Islet precursor cell (in vitro differentiated cells): Measurements from ENCODE around the gene COG5.

ENCODE experiments used
- DNase-seq: peaks from one replicate; pipeline ENCODE4 v3.0.0-alpha.2; 2018

COG5 gene

DNA sequence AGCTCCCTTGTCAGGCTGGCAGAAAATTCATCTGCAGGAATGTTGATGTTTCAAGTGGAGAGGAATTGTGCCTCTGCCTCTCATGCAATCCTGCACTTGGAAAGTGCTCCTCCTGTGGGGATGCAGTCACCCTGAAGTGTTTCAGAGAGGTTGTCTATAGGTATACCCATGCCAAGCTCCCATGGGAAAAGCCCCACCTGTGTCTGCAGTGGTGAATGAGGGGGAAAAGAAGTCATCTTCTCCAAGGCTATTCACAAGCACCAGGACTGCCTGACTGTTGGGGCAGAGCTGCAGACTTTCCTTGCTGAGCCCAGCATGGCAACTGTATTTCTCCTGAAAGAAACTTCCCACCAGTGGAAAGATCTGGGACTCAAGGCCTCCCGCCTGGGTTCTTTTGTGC lies 58.4 kb downstream of the COG5 start:
- no peak for DNase-seq

- no peak for DNase-seq
Observed at GRCh38 chr7:107503687-107504086, 60.0 kb downstream of the COG5 start.

DNA sequence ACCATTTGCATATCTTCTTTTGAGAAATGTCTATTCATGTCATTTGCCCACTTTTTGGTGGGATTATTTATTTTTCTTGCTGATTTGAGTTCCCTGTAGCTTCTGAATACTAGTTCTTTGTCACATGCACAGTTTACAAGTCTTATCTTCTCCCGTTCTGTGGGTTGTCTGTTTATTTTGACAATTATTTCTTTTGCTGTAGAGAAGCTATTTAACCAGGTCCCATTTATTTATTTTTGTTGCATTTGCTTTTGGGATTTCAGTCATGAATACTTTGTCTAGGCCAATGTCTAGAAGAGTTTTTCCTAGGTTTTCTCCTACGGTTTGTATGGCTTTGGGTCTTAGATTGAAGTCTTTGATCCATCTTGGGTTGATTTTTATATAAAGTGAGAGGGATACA lies 60.9 kb downstream of the COG5 start:
- no peak for DNase-seq

- DNase-seq: no peak
Observed at GRCh38 chr7:107502154-107502553, 61.6 kb downstream of the COG5 start.

DNA sequence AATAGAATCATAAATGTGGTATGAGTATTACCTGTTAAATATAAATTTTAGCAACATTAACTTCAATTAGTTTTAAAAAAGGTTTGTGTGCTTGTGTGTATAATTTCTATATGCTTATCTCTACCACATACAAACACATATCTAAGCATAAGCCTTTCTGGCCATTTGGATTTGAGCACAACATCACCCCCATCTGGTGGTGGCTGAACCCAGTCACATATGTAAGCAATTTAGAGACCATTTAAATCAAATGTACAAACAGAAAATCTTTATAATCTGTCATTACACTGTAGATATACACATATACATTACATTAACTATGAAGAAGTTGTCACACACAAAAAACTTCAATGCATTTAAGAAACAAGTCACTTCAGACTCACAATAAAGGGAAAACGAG lies 62.1 kb downstream of the COG5 start:
- DNase-seq: no peak

- DNase-seq: no peak
Observed at GRCh38 chr7:107499731-107500130, 64.0 kb downstream of the COG5 start.

- DNase-seq: no peak
Observed at GRCh38 chr7:107495516-107495915, 68.2 kb downstream of the COG5 start.

GRCh38 chr7:107494884-107495283 lies 68.8 kb downstream of the COG5 start:
- DNase-seq: no peak

DNA sequence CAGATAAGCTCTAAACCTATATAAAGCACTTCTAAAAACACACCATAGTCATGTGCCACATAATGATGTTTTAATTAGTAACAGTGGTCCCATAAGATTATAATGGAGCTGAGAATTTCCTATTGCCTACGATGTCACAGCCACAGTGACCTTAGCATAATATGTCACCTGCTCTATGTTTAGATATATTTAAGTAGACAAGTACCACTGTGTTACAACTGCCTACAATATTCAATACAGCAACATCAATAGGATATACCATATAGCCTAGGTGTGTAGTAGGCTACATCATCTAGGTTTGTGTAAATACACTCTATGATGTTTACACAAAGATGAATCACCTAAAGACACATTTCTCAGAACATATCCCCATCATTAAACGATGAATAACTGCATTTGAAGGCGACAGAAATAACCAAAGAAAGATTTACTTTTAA lies 69.4 kb downstream of the COG5 start:
- no peak for DNase-seq

DNA sequence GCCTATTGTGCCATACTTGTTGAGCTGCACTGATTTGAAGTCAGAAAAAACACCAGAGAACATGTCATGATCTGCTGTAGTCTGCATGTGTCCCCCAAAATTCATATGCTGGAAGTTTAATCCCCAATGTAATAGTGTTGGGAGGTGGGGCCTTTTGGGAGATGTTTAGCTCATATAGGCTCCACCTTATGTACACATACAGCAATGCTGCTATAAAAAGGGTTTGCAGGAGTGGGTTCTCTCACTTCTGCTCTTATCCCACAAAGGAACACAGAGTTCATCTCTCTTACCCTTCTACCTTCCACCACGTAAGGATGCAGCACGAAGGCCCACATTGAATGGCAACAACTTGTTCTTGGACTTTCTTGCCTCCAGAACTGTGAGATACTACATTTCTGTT lies 70.8 kb downstream of the COG5 start:
- DNase-seq: no peak

GRCh38 chr7:107486041-107486440 lies 77.7 kb downstream of the COG5 start:
- DNase-seq: no peak

GRCh38 chr7:107482571-107482970 lies 81.1 kb downstream of the COG5 start:
- DNase-seq: no peak

DNA sequence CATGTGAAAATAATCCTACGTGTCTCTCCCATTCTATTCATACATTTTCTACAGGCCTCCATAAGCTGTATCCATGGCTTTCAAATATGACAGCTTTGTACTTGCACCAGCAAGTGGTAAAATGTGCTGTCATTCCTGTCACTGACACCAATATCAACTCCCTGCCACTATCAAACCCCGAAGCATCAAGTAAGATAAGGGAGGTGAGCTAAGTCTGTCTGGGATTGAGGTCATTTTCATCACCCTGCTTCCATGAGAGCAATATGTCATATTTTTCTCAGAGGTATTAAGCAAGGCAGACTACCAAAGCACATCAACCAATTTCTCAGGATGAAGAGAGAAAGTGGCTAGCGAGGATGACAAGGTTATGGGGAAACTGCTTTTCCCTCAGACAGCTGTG lies 82.8 kb downstream of the COG5 start:
- no peak for DNase-seq

DNA sequence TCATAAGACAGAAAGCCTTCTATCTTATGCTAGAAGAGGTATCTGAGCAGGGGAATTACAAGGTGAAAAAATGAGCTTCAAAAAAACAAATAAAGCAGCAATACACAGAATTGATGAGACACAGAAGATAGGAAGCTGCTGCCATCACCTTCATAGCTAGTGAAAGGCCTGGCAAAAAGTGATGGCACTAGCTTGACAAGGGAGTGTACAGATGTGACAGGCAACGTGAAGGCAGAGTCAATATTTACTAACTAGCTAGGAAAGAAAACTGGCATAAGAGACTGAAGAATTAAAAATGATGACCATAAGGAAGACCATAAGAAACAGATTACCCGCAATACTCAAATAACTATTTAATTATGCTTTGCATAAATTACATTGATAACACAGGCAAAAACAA lies 84.4 kb downstream of the COG5 start:
- DNase-seq: no peak

- DNase-seq: no peak
Observed at GRCh38 chr7:107474104-107474521, 89.6 kb downstream of the COG5 start.

DNA sequence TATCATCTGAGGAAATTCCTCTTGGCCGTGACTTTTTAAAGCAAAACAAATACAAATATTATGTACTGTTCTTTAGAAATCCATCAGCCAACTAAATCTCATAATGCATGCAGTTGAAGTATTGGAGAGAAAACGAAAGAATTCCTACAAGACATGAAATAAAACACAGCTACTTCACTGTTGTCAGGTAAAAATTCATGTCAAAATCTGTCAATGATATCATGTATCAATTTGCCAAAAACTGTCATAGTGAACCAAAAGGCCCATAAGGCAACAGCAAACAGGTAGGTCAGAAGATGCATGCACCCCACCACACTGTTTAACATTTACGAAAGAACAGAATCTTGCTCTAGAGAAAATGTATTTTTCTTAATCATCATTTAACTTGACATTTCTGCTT lies 91.6 kb downstream of the COG5 start:
- DNase-seq: no peak

DNA sequence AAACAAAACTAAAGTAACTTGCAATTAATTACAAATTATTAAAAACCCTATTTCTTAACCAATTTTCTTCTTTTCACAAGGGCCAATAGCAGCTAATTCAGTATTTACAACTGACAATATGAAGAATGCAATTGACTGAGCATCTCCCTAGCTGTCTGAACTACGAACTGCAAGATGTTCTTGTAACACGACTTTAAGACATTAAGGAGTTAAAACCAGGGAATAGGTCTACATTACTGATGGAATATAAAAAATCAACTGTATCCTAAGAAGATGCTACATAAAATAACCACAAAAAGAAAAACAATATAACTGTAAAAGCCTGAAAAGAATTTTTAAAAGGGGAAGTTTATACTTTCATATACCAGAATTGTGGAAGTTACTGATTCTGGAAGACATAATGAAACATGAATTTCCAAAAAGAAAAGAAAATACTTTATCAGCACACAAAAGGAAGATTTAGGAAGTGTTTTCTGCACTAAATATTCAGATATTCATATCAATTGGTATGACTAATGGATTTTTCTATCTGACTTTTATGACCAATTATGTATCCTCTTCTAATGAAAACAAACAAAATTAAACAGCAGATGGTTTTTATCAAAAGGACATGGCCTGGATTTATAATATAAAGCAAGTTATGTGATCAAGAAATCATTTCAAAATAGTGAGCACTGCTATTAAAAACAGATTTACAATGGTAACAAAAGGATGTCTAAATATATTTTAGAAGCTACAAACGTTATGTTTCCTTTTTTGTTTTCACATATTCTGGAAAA lies 92.2 kb downstream of the COG5 start:
- DNase-seq: no peak

DNA sequence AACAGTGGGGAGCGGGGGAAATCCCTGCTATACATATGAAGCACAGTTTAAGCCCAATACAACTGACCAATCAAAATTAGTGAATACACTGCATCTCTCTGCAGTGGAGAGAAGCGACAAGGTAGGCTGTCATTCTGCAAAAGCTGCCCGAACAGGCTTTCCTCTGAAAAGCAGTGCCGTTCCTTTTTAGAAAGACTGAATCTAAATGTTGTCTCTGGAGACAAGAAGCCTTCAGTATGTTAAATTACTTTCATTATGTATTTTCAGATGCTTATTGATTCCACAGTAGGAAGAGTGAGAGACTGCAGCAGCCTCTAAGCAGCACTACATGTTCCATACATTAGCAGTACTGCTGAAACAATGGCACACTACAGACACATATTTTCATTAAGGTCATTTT lies 93.8 kb downstream of the COG5 start, which contains the start of gene GPR22:
Gene GPR22, plus strand, starts transcription at position 129 of the 400 bp plus-strand sequence. CDS start 4,004 bp downstream, outside the sequence.
- no peak for DNase-seq

- no peak for DNase-seq
Observed at GRCh38 chr7:107468824-107469223, 94.9 kb downstream of the COG5 start.

DNA sequence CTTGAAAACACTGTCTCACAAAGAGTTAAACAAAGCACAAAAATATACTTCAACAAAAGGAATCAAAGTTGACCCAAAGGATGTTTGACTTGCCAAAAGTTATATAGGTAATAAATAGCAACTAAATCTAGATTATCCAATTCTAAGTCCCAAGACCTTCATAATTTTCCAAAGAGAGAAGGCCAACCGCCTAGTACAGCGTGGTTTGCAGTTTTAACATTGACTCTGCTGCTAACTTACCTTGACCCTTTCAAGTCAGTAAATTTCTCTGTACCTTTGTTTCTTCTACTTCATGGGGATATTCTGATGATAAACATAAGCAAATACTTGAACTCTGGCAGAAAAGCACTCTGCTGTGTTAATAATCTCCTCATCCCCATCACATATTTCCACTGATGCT lies 95.7 kb downstream of the COG5 start:
- DNase-seq: no peak

DNA sequence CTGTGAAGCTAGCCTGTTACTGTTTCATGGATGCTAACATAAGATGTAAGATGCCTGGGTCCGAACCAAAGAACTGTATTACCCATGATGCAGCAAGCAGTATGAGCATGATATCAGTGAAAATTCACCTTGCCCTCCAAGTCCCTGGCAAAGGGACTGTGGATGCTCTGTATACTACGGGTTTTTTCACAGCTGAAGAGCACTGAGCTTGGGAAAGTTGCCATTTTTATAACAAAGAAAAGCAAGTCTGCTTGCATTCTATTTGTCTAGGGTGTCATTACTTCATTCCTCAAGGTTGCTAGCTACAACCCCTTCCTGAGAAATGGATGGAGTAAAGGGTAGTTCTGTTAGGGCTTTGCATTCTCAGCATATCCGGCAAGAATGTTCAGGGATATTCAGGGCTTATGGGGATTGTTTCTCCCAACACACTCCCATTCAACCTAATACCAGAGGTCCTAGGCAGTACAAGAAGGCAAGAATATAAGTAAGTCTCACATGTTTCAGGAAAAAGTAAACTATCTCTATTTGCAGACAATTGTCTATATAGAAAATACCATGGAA lies 99.0 kb downstream of the COG5 start:
- DNase-seq: no peak

DNA sequence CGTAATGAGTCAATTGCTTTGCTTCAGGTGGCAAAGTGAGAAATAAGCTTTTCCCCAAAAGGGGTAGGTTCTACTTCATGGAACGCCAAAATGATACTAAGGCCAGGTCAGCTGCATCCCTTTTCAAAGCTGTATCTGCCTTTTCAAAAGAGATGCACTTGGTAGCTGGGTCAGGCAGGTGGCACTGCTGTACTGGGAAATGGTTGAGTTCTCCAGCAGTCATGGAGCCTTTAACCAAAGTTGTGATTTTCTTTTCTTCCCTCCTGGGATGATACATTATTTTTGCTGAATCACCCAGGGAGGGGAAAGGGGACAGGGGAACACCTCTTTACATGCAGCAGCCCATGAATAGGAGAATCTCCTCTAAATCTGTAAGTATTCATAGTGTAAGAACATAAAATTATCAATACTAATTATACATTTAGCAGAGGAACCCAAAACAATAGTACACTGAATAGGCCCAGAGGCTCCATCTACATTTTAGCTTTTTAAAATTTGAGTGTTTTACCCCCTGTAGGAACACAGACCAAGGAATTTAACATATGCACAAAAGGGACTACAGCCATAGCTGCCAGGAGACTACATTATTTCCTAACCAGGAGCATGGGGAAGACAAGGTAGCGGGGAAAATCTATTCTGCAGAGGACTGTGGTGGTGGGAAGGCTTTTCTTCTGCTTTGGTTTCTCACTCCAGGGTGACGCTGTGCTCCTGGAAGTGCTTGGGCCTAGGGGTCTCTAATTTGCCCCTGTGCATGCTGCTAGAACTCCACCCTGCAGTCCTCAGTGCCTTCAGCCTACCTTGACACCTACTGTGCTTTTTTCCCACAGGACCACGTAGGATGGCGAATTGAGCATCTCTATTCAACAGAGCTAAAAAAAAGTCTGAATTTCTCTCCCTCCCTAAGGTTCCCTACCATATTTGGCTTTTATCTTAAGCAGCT lies 100.3 kb downstream of the COG5 start:
- DNase-seq: peak; percentile 71

- DNase-seq: no peak
Observed at GRCh38 chr7:107461938-107462533, 101.7 kb downstream of the COG5 start.
